Progenitor cell of endocrine pancreas (in vitro differentiated cells): ENCODE data around the gene ZNF331. TPM values are rescaled to one million over a fixed set of nuclear protein-coding genes. Genes with fewer than 3 reads are reported as not detected.
A peak's percentile ranks its signal among the peaks of the same experiment; 100 is the strongest.
"Not testable (repeated sequence)": the region's sequence is repeated elsewhere in the genome, so short reads cannot be mapped to it uniquely, and the experiment has no call there.

ENCODE experiments used
- DNase-seq: peaks from one replicate; pipeline ENCODE4 v3.0.0; 2021; ENCODE audit warnings: low spot score; ENCODE audit not compliant: unreplicated experiment
- H3K27ac Mint-ChIP-seq: 2 replicates; pipeline ENCODE4 v1.8.0; 2021; ENCODE audit warnings: mild to moderate bottlenecking, moderate library complexity, mixed read lengths
- H3K27me3 Mint-ChIP-seq: 2 replicates; pipeline ENCODE4 v1.8.0; 2021; ENCODE audit warnings: mixed read lengths
- H3K36me3 Mint-ChIP-seq: 2 replicates; pipeline ENCODE4 v1.8.0; 2022; ENCODE audit warnings: mixed read lengths; ENCODE audit not compliant: insufficient read depth
- H3K4me1 Mint-ChIP-seq: 2 replicates; pipeline ENCODE4 v1.8.0; 2021; ENCODE audit warnings: low read depth, mixed read lengths
- H3K4me3 Mint-ChIP-seq: 2 replicates; pipeline ENCODE4 v1.8.0; 2021; ENCODE audit warnings: low read depth, mild to moderate bottlenecking, moderate library complexity, mixed read lengths
- H3K9me3 Mint-ChIP-seq: 2 replicates; pipeline ENCODE4 v1.8.0; 2021; ENCODE audit warnings: low read depth, mixed read lengths
- CTCF ChIP-seq: fragments of 200-600 bp; sonication (generic); IDR thresholded peaks from one replicate; pipeline ENCODE4 v1.5.0; 2021; ENCODE audit warnings: antibody characterized with exemption, mild to moderate bottlenecking; ENCODE audit not compliant: unreplicated experiment
- long read RNA-seq: library from polyadenylated mRNA; unstranded; transcript quantifications from one replicate; pipeline ENCODE4 v2.0.0, GENCODE V29; 2020
- total RNA-seq: library from RNA; stranded (reverse); gene quantifications from 2 replicates; pipeline ENCODE4 v1.2.1, GENCODE V29; 2021

Gene ZNF331
- 29.0 and 29.9 TPM in 2 replicates for total RNA-seq
- long read RNA-seq, full-length matches to known transcripts, result 98 of 125 reads
- long read RNA-seq, partial matches to known transcripts, result 1 of 125 reads
- long read RNA-seq, other reads (novel, unspliced or antisense), result 26 of 125 reads

- peak; percentile 68 for DNase-seq
- Mint-ChIP-seq H3K27me3 (no peaks in the 10 kb centered on the region), H3K27ac (peak within 1 kb of the TSS; percentile 92), H3K36me3 (no peaks in the 10 kb centered on the region), H3K4me3 (peak within 1 kb of the TSS; percentile 90), H3K9me3 (no peaks in the 10 kb centered on the region), H3K4me1 (peaks cover 7% of the 10 kb centered on the region)
- TF ChIP-seq CTCF, result no peak
These were observed at the start of gene ZNF331 for GRCh38 chr19:53537521-53538377. Gene ZNF331, plus strand, starts transcription at chr19:53538145. Its CDS starts 31,232 bp downstream, at chr19:53569377.

- no peak for DNase-seq
- TF ChIP-seq CTCF, result no peak
- Mint-ChIP-seq H3K27ac (no peak overlapping the region), H3K9me3 (peaks cover 36% of the 10 kb centered on the region), H3K4me3 (no peak overlapping the region), H3K27me3 (no peaks in the 10 kb centered on the region), H3K4me1 (peaks cover 2% of the 10 kb centered on the region), H3K36me3 (peaks cover 68% of the 10 kb centered on the region)
These were observed 45.8 kb upstream of the ZNF331 start for GRCh38 chr19:53492153-53492552.

- H3K4me1 Mint-ChIP-seq, result peaks cover 12% of the 10 kb centered on the region
- H3K4me3 Mint-ChIP-seq, H3K27me3 Mint-ChIP-seq, DNase-seq: not testable (repeated sequence)
- H3K9me3 Mint-ChIP-seq, result peaks cover 11% of the 10 kb centered on the region
- H3K27ac Mint-ChIP-seq, result peak overlapping the region; percentile 42
- H3K36me3 Mint-ChIP-seq, result peaks cover 21% of the 10 kb centered on the region
These were observed 40.5 kb upstream of the ZNF331 start for GRCh38 chr19:53497311-53498023.

GRCh38 chr19:53498024-53498395 is 39.9 kb upstream of the ZNF331 start:
- not testable (repeated sequence) for H3K9me3 Mint-ChIP-seq, H3K4me3 Mint-ChIP-seq, DNase-seq, H3K27ac Mint-ChIP-seq, H3K27me3 Mint-ChIP-seq
- Mint-ChIP-seq H3K4me1 (peaks cover 12% of the 10 kb centered on the region), H3K36me3 (peaks cover 16% of the 10 kb centered on the region)

GRCh38 chr19:53503151-53503550 is 34.8 kb upstream of the ZNF331 start:
- not testable (repeated sequence) for DNase-seq, H3K27ac Mint-ChIP-seq, H3K9me3 Mint-ChIP-seq, H3K4me3 Mint-ChIP-seq, H3K36me3 Mint-ChIP-seq, H3K27me3 Mint-ChIP-seq
- H3K4me1 Mint-ChIP-seq, result peaks cover 22% of the 10 kb centered on the region

GRCh38 chr19:53503671-53504364 is 34.1 kb upstream of the ZNF331 start:
- H3K27me3 Mint-ChIP-seq, H3K9me3 Mint-ChIP-seq, H3K36me3 Mint-ChIP-seq, H3K27ac Mint-ChIP-seq, DNase-seq: not testable (repeated sequence)
- H3K4me3 Mint-ChIP-seq, result peak overlapping the region; percentile 65
- H3K4me1 Mint-ChIP-seq, result peaks cover 23% of the 10 kb centered on the region

- DNase-seq, H3K27me3 Mint-ChIP-seq, H3K9me3 Mint-ChIP-seq, H3K36me3 Mint-ChIP-seq: not testable (repeated sequence)
- Mint-ChIP-seq H3K4me3 (peak overlapping the region; percentile 65), H3K27ac (peak overlapping the region; percentile 33), H3K4me1 (peaks cover 25% of the 10 kb centered on the region)
- peak; percentile 36 for TF ChIP-seq CTCF
These were observed 33.6 kb upstream of the ZNF331 start for GRCh38 chr19:53504365-53504703.
